ENCODE measurements around the gene PPRC1.

- TF ChIP-seq CTCF (IDR thresholded peaks at IDR 0.05) (no peak), POLR2AphosphoS5 (IDR thresholded peaks at IDR 0.05) (no peak), POLR2A (IDR thresholded peaks at IDR 0.05) (no peak), EP300 (IDR thresholded peaks at IDR 0.05) (no peak)
Measured at GRCh38 chr10:102188298-102188940, 55.6 kb downstream of the PPRC1 start.

Data from sigmoid colon (tissue), 4 donors.